Measurements from ENCODE around the gene SLC66A2.

- no peak for TF ChIP-seq CTCF (IDR thresholded peaks at IDR 0.05)
- no peak for TF ChIP-seq POLR2A (IDR thresholded peaks at IDR 0.05)
Measured at GRCh38 chr18:79971211-79971952, 19.9 kb upstream of the SLC66A2 start.
